K562 (cell line): ENCODE results near the gene ATP8A1. TPM values are rescaled to one million over a fixed set of nuclear protein-coding genes. Genes with fewer than 3 reads are reported as not detected.

Source experiments
- ATAC-seq: fragments of 200-7000 bp; cut with Tn5 transposase; 3 replicates; pipeline ENCODE4 v1.9.1; 2020; ENCODE audit warnings: moderate library complexity
- BruUV-seq: library from RNA; stranded (reverse); fragments of 400-500 nt; replicated peaks from 2 replicates; lab custom pipeline; 2021; lab: Mats Ljungman, UMichigan
- CTCF ChIA-PET: fragments of 300-600 bp; formaldehyde crosslinking; extraction: SDS; loops from one replicate; lab custom pipeline; 2021; ENCODE audit warnings: low intra/inter-chr PET ratio; lab: Yijun Ruan, JAX
- POLR2A ChIA-PET: fragments of 300-600, 350-650 bp; sonication (Branson Sonifier 250); formaldehyde crosslinking; extraction: SDS; loops from one replicate; lab custom pipeline; 2021; ENCODE audit warnings: antibody characterized with exemption, inconsistent platforms; lab: Yijun Ruan, JAX
- DNase-seq, 4 experiments: peaks; one replicate each; pipeline versions ENCODE4 v3.0.0 to v3.0.0-alpha.2; 2011 to 2018; ENCODE audit warnings: low spot score in 3 of 4, mixed read lengths in 3 of 4; ENCODE audit errors: extremely low read depth in 1 of 4
- FAIRE-seq: peaks from 2 replicates; lab custom pipeline; 2011; peaks lifted over from hg19 to GRCh38; lab: Jason Lieb, UNC
- H2AFZ ChIP-seq: 2 replicates; pipeline ENCODE4 v1.6.0; 2011; ENCODE audit warnings: low read depth, low read length, control low read depth, inconsistent platforms
- H3K27ac ChIP-seq: fragments of 200-600 bp; 3 replicates; pipeline ENCODE4 v1.8.0; 2011; ENCODE audit warnings: low read depth, mild to moderate bottlenecking, control low read depth, inconsistent platforms, low read length, moderate library complexity, mixed read lengths; ENCODE audit errors: extremely low read depth
- H3K27me3 ChIP-seq, 2 experiments: fragments of 300-600 bp in 1 of 2; 2 replicates in 1 of 2; 3 replicates in 1 of 2; pipeline versions ENCODE4 v1.6.0 to v1.8.0; 2011; ENCODE audit warnings: inconsistent platforms in 2 of 2, low read length in 2 of 2, mild to moderate bottlenecking in 1 of 2, mixed read lengths in 1 of 2, moderate library complexity in 1 of 2; ENCODE audit not compliant: control insufficient read depth in 2 of 2, insufficient read depth in 2 of 2
- H3K36me3 ChIP-seq: fragments of 300-600 bp; 3 replicates; pipeline ENCODE4 v1.8.0; 2011; ENCODE audit warnings: mild to moderate bottlenecking, low read length, inconsistent platforms; ENCODE audit not compliant: control insufficient read depth, insufficient read depth
- H3K4me1 ChIP-seq, 2 experiments: fragments of 200-600 bp in 1 of 2; replicated peaks in 1 of 2; 2 replicates in 1 of 2; 3 replicates in 1 of 2; pipeline versions ENCODE4 v1.5.1 to v1.8.0; 2011; ENCODE audit warnings: inconsistent platforms in 2 of 2, low read length in 2 of 2, mild to moderate bottlenecking in 1 of 2, mixed read lengths in 1 of 2, moderate library complexity in 1 of 2; ENCODE audit not compliant: control insufficient read depth in 2 of 2, insufficient read depth in 2 of 2
- H3K4me2 ChIP-seq: 2 replicates; pipeline ENCODE4 v1.6.1; 2011; ENCODE audit warnings: low read length, control low read depth, inconsistent platforms, mixed read lengths; ENCODE audit not compliant: insufficient read depth
- H3K4me3 ChIP-seq: fragments of 200-600 bp; sonication (generic), shearing (Covaris generic); 2 replicates; pipeline ENCODE4 v1.5.1; 2016; ENCODE audit warnings: control low read depth, inconsistent platforms
- H3K79me2 ChIP-seq: fragments of 200-600 bp; 3 replicates; pipeline ENCODE4 v1.8.0; 2011; ENCODE audit warnings: low read length, inconsistent platforms; ENCODE audit not compliant: control insufficient read depth, insufficient read depth
- H3K9ac ChIP-seq, 2 experiments: 2 replicates each; pipeline versions ENCODE4 v1.6.0 to v1.6.1; 2011; ENCODE audit warnings: low read depth in 2 of 2, low read length in 2 of 2, control low read depth in 1 of 2, inconsistent platforms in 1 of 2, mild to moderate bottlenecking in 1 of 2, mixed read lengths in 1 of 2; ENCODE audit not compliant: insufficient read depth in 1 of 2
- H3K9me1 ChIP-seq: one replicate; pipeline ENCODE4 v1.6.0; 2011; ENCODE audit warnings: inconsistent platforms, mild to moderate bottlenecking, low read length, moderate library complexity; ENCODE audit not compliant: control insufficient read depth, insufficient read depth
- H3K9me3 ChIP-seq: replicated peaks from 2 replicates; pipeline ENCODE4 v1.5.1; 2011; ENCODE audit warnings: low read depth, low read length, inconsistent platforms; ENCODE audit not compliant: control insufficient read depth, insufficient read depth
- H4K20me1 ChIP-seq: replicated peaks from 2 replicates; pipeline ENCODE4 v1.6.1; 2011; ENCODE audit warnings: low read length, inconsistent platforms, mixed read lengths; ENCODE audit not compliant: control insufficient read depth, insufficient read depth
- CBX8 ChIP-seq: fragments of 200-600 bp; sonication (generic); IDR thresholded peaks from 2 replicates; pipeline ENCODE4 v1.6.1; 2012; ENCODE audit warnings: borderline replicate concordance, mixed run types, low read depth, mild to moderate bottlenecking, moderate library complexity, mixed read lengths, low read length, control low read depth, inconsistent platforms; ENCODE audit not compliant: poor library complexity, severe bottlenecking; ENCODE audit errors: extremely low read depth
- HNRNPH1 ChIP-seq: fragments of 200-400 bp; formaldehyde crosslinking; optimal IDR thresholded peaks from 2 replicates; pipeline ENCODE3; 2017; ENCODE audit warnings: low read depth, mild to moderate bottlenecking, low read length, moderate library complexity
- MTA2 ChIP-seq: fragments of 450-650 bp; IDR thresholded peaks from 2 replicates; pipeline ENCODE4 v1.6.1; 2016; ENCODE audit warnings: low read depth
- NFE2L1 ChIP-seq: fragments of 450-650 bp; IDR thresholded peaks from 2 replicates; pipeline ENCODE4 v1.6.1; 2016; ENCODE audit warnings: missing genetic modification characterization, low read depth, mild to moderate bottlenecking, missing compliant biosample characterization, moderate library complexity, borderline replicate concordance
- NFXL1 ChIP-seq: fragments of 450-650 bp; formaldehyde crosslinking; IDR thresholded peaks from 2 replicates; pipeline ENCODE4 v1.4.0; 2021; ENCODE audit warnings: mild to moderate bottlenecking
- PRMT5 ChIP-seq: sonication (generic); formaldehyde crosslinking; IDR thresholded peaks from 2 replicates; pipeline ENCODE4 v1.5.0; 2020; ENCODE audit warnings: missing genetic modification reagents
- RUNX1 ChIP-seq: sonication (generic); IDR thresholded peaks from 2 replicates; pipeline ENCODE4 v1.6.1; 2016; ENCODE audit warnings: antibody characterized with exemption, low read depth
- TAF15 ChIP-seq: fragments of 200-400 bp; formaldehyde crosslinking; IDR thresholded peaks from 2 replicates; pipeline ENCODE4 v1.6.1; 2017; ENCODE audit warnings: mild to moderate bottlenecking, low read depth, low read length, moderate library complexity
- THRA ChIP-seq: fragments of 450-650 bp; IDR thresholded peaks from 2 replicates; pipeline ENCODE4 v1.6.1; 2017; ENCODE audit warnings: mild to moderate bottlenecking, moderate library complexity
- YY1 ChIP-seq, 3 experiments: IDR thresholded peaks; 2 replicates each; pipeline ENCODE4 v1.6.1; 2011; ENCODE audit warnings: low read length in 2 of 3, mild to moderate bottlenecking in 2 of 3, moderate library complexity in 2 of 3, borderline replicate concordance in 1 of 3, control low read depth in 1 of 3, low read depth in 1 of 3; ENCODE audit not compliant: insufficient read depth in 3 of 3, insufficient replicate concordance in 2 of 3, control insufficient read depth in 1 of 3, insufficient read length in 1 of 3; ENCODE audit errors: extremely low read depth in 1 of 3
- ZC3H4 ChIP-seq: sonication (generic); formaldehyde crosslinking; IDR thresholded peaks from 2 replicates; pipeline ENCODE4 v1.9.0; 2021; ENCODE audit warnings: missing genetic modification reagents, borderline replicate concordance
- ZNF778 ChIP-seq: fragments of 450-650 bp; formaldehyde crosslinking; IDR thresholded peaks from 2 replicates; pipeline ENCODE4 v1.4.0; 2020; ENCODE audit warnings: mild to moderate bottlenecking, moderate library complexity
- WGBS: fragments of 100-300 bp; shearing (Covaris generic); methylation state at CpG from one replicate; pipeline ENCODE4 v1.1.6; 2016; ENCODE audit warnings: low coverage, mixed read lengths; ENCODE audit not compliant: insufficient coverage; ENCODE audit errors: missing lambda C conversion rate; 5-methylcytosine and 5-hydroxymethylcytosine counted together
- in situ Hi-C: fragments of 300-500 bp; cut with MboI; formaldehyde crosslinking; loops from 4 replicates; pipeline ENCODE4 v1.15.0; 2018; ENCODE audit warnings: inconsistent platforms, mixed read lengths
- intact Hi-C: fragments of 100-400 bp; cut with micrococcal nuclease; formaldehyde crosslinking; loops from 2 replicates; pipeline ENCODE4 v1.14.2; 2022
- polyA plus RNA-seq, 8 experiments: library from polyadenylated mRNA; depleted of rRNA in 4 of 8; stranded (reverse) in 5 of 8; unstranded in 3 of 8; fragments of >200 nt; fragmentation: Nextera tagmentation in 2 of 8; fragmentation: Illumina TruSeq in 1 of 8; extraction: Ambion mirVana in 2 of 8; extraction: Trizol in 1 of 8; gene quantifications; 2 replicates each; pipeline versions ENCODE4 v1.2.1 to v1.2.3, GENCODE V29; 2011 to 2014; ENCODE audit warnings: inconsistent platforms in 1 of 8, missing spikeins in 1 of 8
- total RNA-seq, 7 experiments: library from RNA; depleted of rRNA in 6 of 7; stranded (reverse); fragments of >200 nt in 6 of 7; fragmentation: Illumina TruSeq in 2 of 7; extraction: Trizol in 2 of 7; gene quantifications; 2 replicates each; pipeline versions ENCODE4 v1.2.1 to v1.2.3, GENCODE V29; 2011 to 2021; ENCODE audit warnings: low replicate concordance in 1 of 7
- TF ChIP-seq, protein P1 (sequence below): sonication (generic); formaldehyde crosslinking; IDR thresholded peaks from 2 replicates; pipeline ENCODE4 v1.5.0; 2020; ENCODE audit warnings: missing genetic modification reagents
- TF ChIP-seq, protein P2 (sequence below): fragments of 450-650 bp; IDR thresholded peaks from 2 replicates; pipeline ENCODE4 v1.6.1; 2016; ENCODE audit warnings: mild to moderate bottlenecking
- TF ChIP-seq, protein P3 (sequence below): sonication (generic); formaldehyde crosslinking; IDR thresholded peaks from 2 replicates; pipeline ENCODE4 v1.9.0; 2022; ENCODE audit warnings: mild to moderate bottlenecking, missing genetic modification reagents

The ATP8A1 gene
- total and polyA plus RNA-seq, 9 of the 15 experiments (the other 6 are each of a cell fraction or from before 2014, with no cell fraction given): 0.05 to 0.29 (median 0.07) TPM; not detected in 2

DNA sequence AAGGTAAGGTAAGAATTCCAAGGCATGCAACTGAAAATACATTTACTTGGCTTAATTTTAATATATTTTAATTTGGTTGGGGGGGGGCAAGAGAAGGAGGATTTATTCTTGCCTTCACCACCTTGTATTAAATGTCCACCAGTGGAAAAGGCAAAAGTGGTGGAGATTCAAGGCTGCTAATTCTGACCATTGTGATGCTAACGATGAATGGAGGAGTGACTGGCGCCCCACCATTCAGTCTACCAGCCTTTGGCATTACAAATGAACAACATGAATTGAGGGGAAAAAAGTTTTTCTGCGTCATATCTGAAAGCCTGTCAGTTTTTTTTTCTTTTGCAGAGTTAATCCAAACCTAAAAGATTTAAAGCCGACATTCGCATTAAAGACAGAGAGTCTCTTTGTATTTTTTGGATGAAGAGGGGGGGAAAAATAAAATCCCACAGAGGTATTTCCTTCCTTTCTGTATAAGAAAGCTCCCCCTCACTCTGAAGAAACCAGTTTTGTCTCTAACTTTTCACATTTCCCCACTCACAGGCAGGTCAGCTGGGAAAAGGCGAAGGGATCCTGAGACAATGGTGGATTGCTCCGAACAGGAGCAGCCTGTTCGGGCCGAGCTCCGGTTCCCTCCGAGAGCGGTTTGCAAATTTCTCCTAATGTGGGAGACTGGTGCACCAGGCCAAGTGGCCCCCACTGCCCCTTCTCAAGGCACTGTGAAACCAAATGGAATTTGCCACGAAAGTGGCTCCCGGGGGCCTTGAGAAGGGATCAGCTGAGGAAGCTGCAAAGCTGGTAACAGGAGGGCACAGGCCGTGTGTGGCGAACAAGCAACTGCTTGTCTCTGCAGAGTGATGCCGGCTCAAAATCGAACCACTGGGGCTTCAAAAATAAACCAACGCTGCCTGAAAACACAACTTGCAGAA, 231.5 kb downstream of the ATP8A1 start:
- FAIRE-seq (no peak), DNase-seq (no peak), ATAC-seq (no peak)
- Histone ChIP-seq H3K4me2 (no peak overlapping the region), H3K9ac (no peak overlapping the region), H4K20me1 (no peaks in the 10 kb centered on the region; the same call in 1 of the 2 replicates), H3K9me1 (no peaks in the 10 kb centered on the region), H3K36me3 (no peaks in the 10 kb centered on the region), H3K4me3 (no peak overlapping the region), H3K27ac (no peak overlapping the region), H2AFZ (no peak overlapping the region), H3K27me3 (peaks cover 0 to 9% of the 10 kb centered on the region in 2 experiments; a peak in 1 of 5 replicates), H3K4me1 (no peaks in the 10 kb centered on the region), H3K9me3 (no peaks in the 10 kb centered on the region), H3K79me2 (no peaks in the 10 kb centered on the region)
- WGBS: 1% methylated on average over 19 of the region's 19 CpGs
- POLR2A ChIA-PET: no interaction called here
- in situ Hi-C loops: no loop called here
- intact Hi-C loops: no loop called here
- BruUV-seq: no TSS peak
- CTCF ChIA-PET: no interaction called here
- no peak for TF ChIP-seq ZC3H4 (CRISPR knock-in tag)
- no peak for TF ChIP-seq THRA
- TF ChIP-seq YY1 (IDR thresholded peaks at IDR 0.05; ENCODE audit: borderline replicate concordance in 1 of 3, control insufficient read depth in 1 of 3, extremely low read depth in 1 of 3, insufficient read depth in 3 of 3, insufficient read length in 1 of 3, insufficient replicate concordance in 2 of 3, low read depth in 1 of 3, low read length in 2 of 3): no peak
- no peak for TF ChIP-seq MTA2
- no peak for TF ChIP-seq NFXL1
- TF ChIP-seq ZNF778 (CRISPR knock-in tag): no peak
- TF ChIP-seq HNRNPH1: no peak
- no peak for TF ChIP-seq RUNX1
- TF ChIP-seq PRMT5 (CRISPR knock-in tag): no peak
- TF ChIP-seq, protein P1, sequence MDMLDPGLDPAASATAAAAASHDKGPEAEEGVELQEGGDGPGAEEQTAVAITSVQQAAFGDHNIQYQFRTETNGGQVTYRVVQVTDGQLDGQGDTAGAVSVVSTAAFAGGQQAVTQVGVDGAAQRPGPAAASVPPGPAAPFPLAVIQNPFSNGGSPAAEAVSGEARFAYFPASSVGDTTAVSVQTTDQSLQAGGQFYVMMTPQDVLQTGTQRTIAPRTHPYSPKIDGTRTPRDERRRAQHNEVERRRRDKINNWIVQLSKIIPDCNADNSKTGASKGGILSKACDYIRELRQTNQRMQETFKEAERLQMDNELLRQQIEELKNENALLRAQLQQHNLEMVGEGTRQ (CRISPR knock-in tag): no peak
- TF ChIP-seq, protein P2, sequence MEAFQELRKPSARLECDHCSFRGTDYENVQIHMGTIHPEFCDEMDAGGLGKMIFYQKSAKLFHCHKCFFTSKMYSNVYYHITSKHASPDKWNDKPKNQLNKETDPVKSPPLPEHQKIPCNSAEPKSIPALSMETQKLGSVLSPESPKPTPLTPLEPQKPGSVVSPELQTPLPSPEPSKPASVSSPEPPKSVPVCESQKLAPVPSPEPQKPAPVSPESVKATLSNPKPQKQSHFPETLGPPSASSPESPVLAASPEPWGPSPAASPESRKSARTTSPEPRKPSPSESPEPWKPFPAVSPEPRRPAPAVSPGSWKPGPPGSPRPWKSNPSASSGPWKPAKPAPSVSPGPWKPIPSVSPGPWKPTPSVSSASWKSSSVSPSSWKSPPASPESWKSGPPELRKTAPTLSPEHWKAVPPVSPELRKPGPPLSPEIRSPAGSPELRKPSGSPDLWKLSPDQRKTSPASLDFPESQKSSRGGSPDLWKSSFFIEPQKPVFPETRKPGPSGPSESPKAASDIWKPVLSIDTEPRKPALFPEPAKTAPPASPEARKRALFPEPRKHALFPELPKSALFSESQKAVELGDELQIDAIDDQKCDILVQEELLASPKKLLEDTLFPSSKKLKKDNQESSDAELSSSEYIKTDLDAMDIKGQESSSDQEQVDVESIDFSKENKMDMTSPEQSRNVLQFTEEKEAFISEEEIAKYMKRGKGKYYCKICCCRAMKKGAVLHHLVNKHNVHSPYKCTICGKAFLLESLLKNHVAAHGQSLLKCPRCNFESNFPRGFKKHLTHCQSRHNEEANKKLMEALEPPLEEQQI: no peak
- TF ChIP-seq CBX8: no peak
- no peak for TF ChIP-seq NFE2L1 (tag)
- TF ChIP-seq TAF15: no peak
- TF ChIP-seq, protein P3, sequence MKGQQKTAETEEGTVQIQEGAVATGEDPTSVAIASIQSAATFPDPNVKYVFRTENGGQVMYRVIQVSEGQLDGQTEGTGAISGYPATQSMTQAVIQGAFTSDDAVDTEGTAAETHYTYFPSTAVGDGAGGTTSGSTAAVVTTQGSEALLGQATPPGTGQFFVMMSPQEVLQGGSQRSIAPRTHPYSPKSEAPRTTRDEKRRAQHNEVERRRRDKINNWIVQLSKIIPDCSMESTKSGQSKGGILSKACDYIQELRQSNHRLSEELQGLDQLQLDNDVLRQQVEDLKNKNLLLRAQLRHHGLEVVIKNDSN: no peak
